Measurements from ENCODE around the gene CCDC97. TPM values are rescaled to one million over a fixed set of nuclear protein-coding genes. Genes with fewer than 3 reads are reported as not detected.

The CCDC97 gene
- total RNA-seq, 4 donors from 2014 or later, result 10.0 to 15.4 (median 12.6) TPM

DNA sequence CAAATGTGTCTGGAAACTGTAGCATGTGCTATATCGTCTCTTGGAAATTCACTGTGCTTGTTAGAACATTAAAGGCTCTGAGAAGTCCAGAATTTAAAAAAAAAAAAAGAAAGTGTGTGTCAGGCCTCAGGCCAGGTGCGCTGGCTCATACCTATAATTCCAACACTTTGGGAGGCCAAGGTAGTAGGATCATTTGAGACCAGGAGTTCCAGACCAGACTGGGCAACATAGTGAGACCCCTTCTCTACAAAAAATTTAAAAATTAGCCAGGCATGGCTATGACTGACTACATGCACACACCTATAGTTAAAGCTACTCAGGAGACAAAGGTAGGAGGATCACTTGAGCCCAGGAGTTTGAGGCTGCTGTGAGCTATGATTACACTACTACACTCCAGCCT lies 40.9 kb upstream of the CCDC97 start:
- TF ChIP-seq, protein P1, sequence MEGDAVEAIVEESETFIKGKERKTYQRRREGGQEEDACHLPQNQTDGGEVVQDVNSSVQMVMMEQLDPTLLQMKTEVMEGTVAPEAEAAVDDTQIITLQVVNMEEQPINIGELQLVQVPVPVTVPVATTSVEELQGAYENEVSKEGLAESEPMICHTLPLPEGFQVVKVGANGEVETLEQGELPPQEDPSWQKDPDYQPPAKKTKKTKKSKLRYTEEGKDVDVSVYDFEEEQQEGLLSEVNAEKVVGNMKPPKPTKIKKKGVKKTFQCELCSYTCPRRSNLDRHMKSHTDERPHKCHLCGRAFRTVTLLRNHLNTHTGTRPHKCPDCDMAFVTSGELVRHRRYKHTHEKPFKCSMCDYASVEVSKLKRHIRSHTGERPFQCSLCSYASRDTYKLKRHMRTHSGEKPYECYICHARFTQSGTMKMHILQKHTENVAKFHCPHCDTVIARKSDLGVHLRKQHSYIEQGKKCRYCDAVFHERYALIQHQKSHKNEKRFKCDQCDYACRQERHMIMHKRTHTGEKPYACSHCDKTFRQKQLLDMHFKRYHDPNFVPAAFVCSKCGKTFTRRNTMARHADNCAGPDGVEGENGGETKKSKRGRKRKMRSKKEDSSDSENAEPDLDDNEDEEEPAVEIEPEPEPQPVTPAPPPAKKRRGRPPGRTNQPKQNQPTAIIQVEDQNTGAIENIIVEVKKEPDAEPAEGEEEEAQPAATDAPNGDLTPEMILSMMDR (IDR thresholded peaks at IDR 0.05; ENCODE audit: low read depth), result no peak

DNA sequence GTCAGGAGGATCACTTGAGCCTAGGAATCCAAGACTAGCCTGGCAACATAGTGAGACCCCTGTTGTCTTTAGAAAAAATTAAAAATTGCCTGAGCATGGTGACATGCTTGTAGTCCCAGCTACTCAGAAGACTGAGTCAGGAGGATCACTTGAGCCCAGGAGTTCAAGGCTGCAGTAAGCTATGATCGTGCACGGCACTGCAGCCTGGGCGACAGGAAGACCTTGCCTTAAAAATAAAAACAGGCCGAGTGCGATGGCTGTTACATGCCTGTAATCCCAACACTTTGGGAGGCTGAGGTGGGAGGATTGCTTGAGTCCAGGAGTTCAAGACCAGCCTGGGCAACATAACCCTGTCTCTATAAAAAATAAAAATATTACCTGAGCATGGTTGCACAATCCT lies 40.4 kb upstream of the CCDC97 start:
- TF ChIP-seq, protein P1 (IDR thresholded peaks at IDR 0.05; ENCODE audit: low read depth), result no peak

DNA sequence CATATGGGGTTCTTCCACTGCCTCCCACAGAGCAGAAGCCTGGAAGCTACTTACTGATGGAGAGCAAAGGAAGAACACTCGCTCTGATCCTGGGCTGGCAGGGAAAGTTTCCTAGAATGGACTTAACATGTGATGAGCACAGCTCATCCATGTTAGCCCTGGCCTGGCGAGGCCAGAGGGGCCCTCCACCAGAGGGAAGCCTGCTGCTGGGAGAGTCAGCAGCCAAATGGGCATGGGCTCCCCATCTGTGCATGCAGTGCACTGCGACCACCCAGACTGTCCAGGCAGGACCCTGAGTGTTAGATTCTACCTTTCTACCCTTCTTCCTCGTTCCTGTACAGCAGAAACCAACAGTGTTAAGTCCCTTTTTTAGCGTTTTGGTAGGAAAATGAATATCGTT lies 36.9 kb upstream of the CCDC97 start:
- TF ChIP-seq, protein P1 (IDR thresholded peaks at IDR 0.05; ENCODE audit: low read depth), result no peak

DNA sequence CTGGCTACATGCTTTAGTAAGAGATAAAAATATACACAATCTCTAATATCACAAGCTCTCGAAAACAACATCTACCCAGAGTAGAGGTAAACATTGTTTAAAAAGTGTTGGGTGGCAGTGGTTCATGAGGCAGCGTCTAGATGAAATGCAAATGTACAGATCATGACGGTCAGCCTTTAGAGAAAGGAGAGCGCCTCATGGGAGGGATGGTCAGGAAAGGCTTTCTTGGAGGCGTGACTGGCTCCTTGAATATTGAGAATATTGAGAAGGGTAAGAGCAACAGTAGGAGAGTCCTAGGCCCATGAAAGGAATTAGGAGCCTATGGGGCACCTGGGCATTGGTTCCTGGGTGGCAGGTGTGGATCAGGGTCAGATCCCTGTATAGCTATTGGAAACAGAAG lies 35.2 kb upstream of the CCDC97 start:
- TF ChIP-seq, protein P1 (IDR thresholded peaks at IDR 0.05; ENCODE audit: low read depth), result no peak

DNA sequence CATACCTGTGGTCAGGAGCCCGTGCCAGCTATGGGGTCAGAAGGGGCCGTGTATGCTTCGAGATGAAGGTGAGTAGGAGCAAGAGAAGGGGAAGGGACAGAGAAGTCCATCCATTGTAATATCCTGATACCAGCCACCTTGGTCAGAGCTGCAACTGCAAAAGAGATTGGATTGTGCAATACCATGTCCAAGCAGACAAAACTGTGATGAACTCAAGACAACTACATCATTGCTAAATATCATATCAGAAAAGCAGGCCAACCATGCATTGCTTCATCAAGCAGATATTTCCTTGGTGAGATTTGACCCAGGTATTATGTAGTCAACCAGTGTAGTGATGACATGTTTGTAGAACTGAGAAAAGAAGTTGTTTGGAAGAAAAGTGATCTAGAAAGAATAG lies 33.7 kb upstream of the CCDC97 start:
- TF ChIP-seq, protein P1 (IDR thresholded peaks at IDR 0.05; ENCODE audit: low read depth), result no peak

DNA sequence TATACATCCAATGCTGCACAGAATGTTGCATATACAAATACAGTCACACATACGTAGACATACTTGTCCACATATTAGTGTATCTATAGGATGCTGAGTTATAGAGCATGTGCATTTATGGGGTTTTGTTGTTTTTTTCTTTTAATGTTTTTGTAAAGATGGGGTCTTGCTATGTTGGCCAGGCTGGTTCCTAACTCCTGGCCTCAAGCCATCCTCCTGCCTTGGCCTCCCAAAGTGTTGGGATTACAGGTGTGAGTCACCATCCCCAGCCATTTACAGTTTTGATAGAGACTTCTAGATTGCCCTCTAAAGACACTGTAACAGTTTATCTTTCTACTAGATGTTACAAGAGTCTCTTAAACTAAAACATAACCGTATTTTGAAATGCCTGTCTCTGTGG lies 31.5 kb upstream of the CCDC97 start:
- TF ChIP-seq, protein P1 (IDR thresholded peaks at IDR 0.05; ENCODE audit: low read depth), result no peak

DNA sequence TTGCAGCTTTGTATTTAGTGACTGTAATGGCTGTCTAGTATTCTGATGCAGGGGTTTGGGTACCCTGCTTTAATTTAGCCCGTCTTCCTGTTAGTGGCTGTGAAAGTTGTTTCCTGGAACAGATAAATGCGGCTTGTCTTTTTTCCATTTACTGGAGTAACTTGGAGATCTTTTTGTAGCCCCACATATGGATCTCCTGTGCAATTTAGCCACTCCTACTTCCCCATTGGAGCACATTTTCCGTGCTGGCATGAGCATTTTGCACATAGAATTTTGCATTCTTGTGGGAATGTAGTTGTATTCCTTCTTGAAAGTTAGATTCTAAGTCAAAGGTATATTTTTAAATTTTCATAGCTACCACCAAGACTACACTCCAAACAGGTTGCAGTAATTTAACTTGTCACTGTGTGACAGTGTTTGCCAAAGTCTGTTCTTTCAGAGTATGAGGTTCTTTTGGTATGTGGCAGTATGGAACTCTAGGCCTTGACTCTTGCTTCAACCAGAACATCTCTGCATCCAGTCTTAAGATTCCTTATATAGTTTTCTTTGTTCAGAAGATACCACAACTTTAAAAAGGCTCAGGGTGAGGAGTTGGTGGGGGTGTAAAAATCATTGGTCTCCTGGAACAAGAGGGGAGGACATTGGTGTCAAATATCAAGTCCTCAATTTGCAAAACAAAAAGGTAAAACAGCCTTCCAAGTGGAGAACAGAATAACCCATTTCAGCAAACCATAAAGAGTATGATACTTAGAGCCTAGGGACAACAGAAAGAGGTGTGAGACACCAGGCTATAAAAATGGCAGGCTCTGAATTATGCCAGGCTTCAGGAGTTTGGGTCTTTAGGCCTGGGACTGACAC lies 21.1 kb upstream of the CCDC97 start:
- TF ChIP-seq, protein P1 (IDR thresholded peaks at IDR 0.05; ENCODE audit: low read depth), result no peak

All from subcutaneous adipose tissue (tissue), 4 donors.